ENCODE data around the gene COTL1. TPM values are rescaled to one million over a fixed set of nuclear protein-coding genes. Genes with fewer than 3 reads are reported as not detected.

COTL1 gene
- total RNA-seq, 1 experiment from 2014 or later = 408 TPM

- Histone ChIP-seq H3K9me2 (replicated peaks; ENCODE audit: low read length) (no peaks in the 10 kb centered on the region), H3K27me3 (ENCODE audit: low read length) (no peaks in the 10 kb centered on the region), H3K36me3 (ENCODE audit: low read depth, low read length) (peaks cover 14% of the 10 kb centered on the region), H2AFZ (ENCODE audit: low read length) (no peak overlapping the region), H3K4me2 (ENCODE audit: low read length) (no peak overlapping the region), H3K27ac (ENCODE audit: low read length) (no peak overlapping the region), H4K20me1 (ENCODE audit: low read length) (peaks cover 14% of the 10 kb centered on the region; the same call in 1 of the 2 replicates), H3K4me3 (ENCODE audit: low read length) (no peak overlapping the region), H3K4me1 (ENCODE audit: insufficient read depth, low read length) (no peaks in the 10 kb centered on the region), H3K9me3 (ENCODE audit: low read length) (no peaks in the 10 kb centered on the region), H3K9ac (ENCODE audit: low read length) (no peak overlapping the region), H3F3A (ENCODE audit: low read length, unreplicated experiment) (no peaks in the 10 kb centered on the region), H3K79me2 (ENCODE audit: low read length) (peaks cover 76% of the 10 kb centered on the region)
- BruUV-seq (replicated peaks) = no TSS peak
- DNase-seq = no peak
- no peak for TF ChIP-seq EZH2 (IDR thresholded peaks at IDR 0.05; ENCODE audit: low read length, unreplicated experiment)
- TF ChIP-seq CTCF (conservative IDR thresholded peaks at IDR 0.05; ENCODE audit: low read depth, low read length) = no peak
- TF ChIP-seq EZH2phosphoT487 (IDR thresholded peaks at IDR 0.05; ENCODE audit: borderline replicate concordance, low read length) = no peak
- ChIA-PET CTCF (no interaction called here), POLR2A (ENCODE audit: unreplicated experiment) (no interaction called here)
- intact Hi-C loops (cut with micrococcal nuclease) = no loop called here
- ATAC-seq = no peak
These were observed 46.4 kb downstream of the COTL1 start for GRCh38 chr16:84571506-84571905.

DNA sequence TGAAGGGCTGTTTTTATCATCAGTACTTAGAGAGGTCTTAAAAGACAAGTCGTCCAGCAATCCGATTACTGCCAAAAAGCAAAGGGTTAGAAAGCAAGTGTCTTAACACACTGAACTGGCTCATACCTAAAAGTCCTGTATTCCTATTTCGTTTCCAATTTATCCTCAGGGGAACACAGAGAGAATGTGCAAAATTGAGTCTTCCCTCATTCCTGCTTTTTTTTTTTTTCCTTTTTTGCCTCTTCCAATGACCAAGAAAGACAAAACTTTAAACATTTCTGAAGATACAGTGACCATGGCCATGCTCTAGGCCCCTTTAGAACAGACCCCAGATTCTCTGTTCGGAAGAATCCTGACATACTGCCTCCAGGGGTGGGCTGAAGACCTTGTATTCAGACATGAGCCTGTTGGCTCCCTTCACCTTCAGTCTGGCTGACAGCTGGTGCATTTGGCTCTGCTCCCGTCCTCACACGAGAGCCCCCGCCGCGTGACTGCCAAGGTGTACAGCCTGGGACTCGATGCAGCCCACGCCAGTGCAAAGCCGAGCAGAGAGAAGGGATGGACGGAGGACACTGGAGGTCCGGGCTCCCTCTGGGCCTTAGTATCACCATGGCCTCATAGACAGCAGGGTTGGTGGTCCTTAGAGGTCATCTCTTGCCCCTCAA, 47.0 kb downstream of the COTL1 start:
- no peak for DNase-seq

More for the DNA sequence above, 47.0 kb downstream of the COTL1 start:
- ChIA-PET POLR2A (ENCODE audit: unreplicated experiment) (no interaction called here), CTCF (no interaction called here)
- Histone ChIP-seq H4K20me1 (ENCODE audit: low read length) (peaks cover 14% of the 10 kb centered on the region; the same call in 1 of the 2 replicates), H3K9me3 (ENCODE audit: low read length) (no peaks in the 10 kb centered on the region), H3K79me2 (ENCODE audit: low read length) (peaks cover 70% of the 10 kb centered on the region), H3K4me3 (ENCODE audit: low read length) (no peak overlapping the region), H3K9me2 (replicated peaks; ENCODE audit: low read length) (no peaks in the 10 kb centered on the region), H2AFZ (ENCODE audit: low read length) (no peak overlapping the region), H3K4me1 (ENCODE audit: insufficient read depth, low read length) (no peaks in the 10 kb centered on the region), H3K36me3 (ENCODE audit: low read depth, low read length) (peaks cover 20% of the 10 kb centered on the region), H3K9ac (ENCODE audit: low read length) (no peak overlapping the region), H3K27me3 (ENCODE audit: low read length) (no peaks in the 10 kb centered on the region), H3F3A (ENCODE audit: low read length, unreplicated experiment) (no peaks in the 10 kb centered on the region), H3K4me2 (ENCODE audit: low read length) (no peak overlapping the region), H3K27ac (ENCODE audit: low read length) (no peak overlapping the region)
- no peak for ATAC-seq
- intact Hi-C loops (cut with micrococcal nuclease) = no loop called here
- no peak for TF ChIP-seq EZH2 (IDR thresholded peaks at IDR 0.05; ENCODE audit: low read length, unreplicated experiment)
- no peak for TF ChIP-seq CTCF (conservative IDR thresholded peaks at IDR 0.05; ENCODE audit: low read depth, low read length)
- TF ChIP-seq EZH2phosphoT487 (IDR thresholded peaks at IDR 0.05; ENCODE audit: borderline replicate concordance, low read length) = no peak
- no TSS peak for BruUV-seq (replicated peaks)
